ENCODE measurements around the gene CXCL6. TPM values are rescaled to one million over a fixed set of nuclear protein-coding genes. Genes with fewer than 3 reads are reported as not detected.

The CXCL6 gene
- total RNA-seq, 4 donors from 2014 or later = not detected

GRCh38 chr4:73847526-73848182 lies 11.2 kb downstream of the CXCL6 start:
- TF ChIP-seq EP300 (IDR thresholded peaks at IDR 0.05) (no peak), CTCF (IDR thresholded peaks at IDR 0.05) (no peak), POLR2AphosphoS5 (IDR thresholded peaks at IDR 0.05) (no peak), POLR2A (IDR thresholded peaks at IDR 0.05) (no peak)
- DNase-seq (ENCODE audit: low spot score in 2 of 2) = no peak
- WGBS = 92% methylated on average over 3 of the region's 3 CpGs
- Histone ChIP-seq H3K27me3 (peaks cover 6% of the 10 kb centered on the region), H3K4me1 (no peaks in the 10 kb centered on the region), H3K27ac (no peak overlapping the region), H3K36me3 (no peaks in the 10 kb centered on the region), H3K4me3 (no peak overlapping the region), H3K9me3 (no peaks in the 10 kb centered on the region)

- 61% methylated on average over 1 of the region's 1 CpG for WGBS
- H3K36me3 ChIP-seq = no peaks in the 10 kb centered on the region
- DNase-seq (ENCODE audit: low spot score in 2 of 2) = no peak
- no peak overlapping the region for H3K4me3 ChIP-seq
- H3K27me3 ChIP-seq = peaks cover 6% of the 10 kb centered on the region
- no peak overlapping the region for H3K27ac ChIP-seq
- no peaks in the 10 kb centered on the region for H3K9me3 ChIP-seq
- peaks cover 3% of the 10 kb centered on the region for H3K4me1 ChIP-seq
- no peak for TF ChIP-seq EP300 (IDR thresholded peaks at IDR 0.05)
- no peak for TF ChIP-seq CTCF (IDR thresholded peaks at IDR 0.05)
- no peak for TF ChIP-seq POLR2AphosphoS5 (IDR thresholded peaks at IDR 0.05)
- no peak for TF ChIP-seq POLR2A (IDR thresholded peaks at IDR 0.05)
These were observed 11.8 kb downstream of the CXCL6 start for GRCh38 chr4:73848183-73848777.

GRCh38 chr4:73850261-73850970 lies 13.9 kb downstream of the CXCL6 start:
- Histone ChIP-seq H3K4me1 (peaks cover 8% of the 10 kb centered on the region), H3K9me3 (no peaks in the 10 kb centered on the region), H3K27me3 (peaks cover 6% of the 10 kb centered on the region), H3K36me3 (no peaks in the 10 kb centered on the region), H3K27ac (no peak overlapping the region), H3K4me3 (no peak overlapping the region)
- 89% methylated on average over 4 of the region's 4 CpGs for WGBS
- DNase-seq (ENCODE audit: low spot score in 2 of 2) = no peak
- TF ChIP-seq POLR2A (IDR thresholded peaks at IDR 0.05) (no peak), POLR2AphosphoS5 (IDR thresholded peaks at IDR 0.05) (no peak), CTCF (IDR thresholded peaks at IDR 0.05) (no peak), EP300 (IDR thresholded peaks at IDR 0.05) (no peak)

GRCh38 chr4:73851293-73851692 lies 14.8 kb downstream of the CXCL6 start:
- H3K4me1 ChIP-seq = peaks cover 8% of the 10 kb centered on the region
- H3K36me3 ChIP-seq = no peaks in the 10 kb centered on the region
- no peak for DNase-seq (ENCODE audit: low spot score in 2 of 2)
- H3K27me3 ChIP-seq = peaks cover 6% of the 10 kb centered on the region
- no peaks in the 10 kb centered on the region for H3K9me3 ChIP-seq
- 68% methylated on average over 1 of the region's 1 CpG for WGBS
- TF ChIP-seq CTCF (IDR thresholded peaks at IDR 0.05) (no peak), EP300 (IDR thresholded peaks at IDR 0.05) (no peak), POLR2AphosphoS5 (IDR thresholded peaks at IDR 0.05) (no peak)
- H3K4me3 ChIP-seq = no peak overlapping the region
- no peak overlapping the region for H3K27ac ChIP-seq

- no peak overlapping the region for H3K4me3 ChIP-seq
- no peak overlapping the region for H3K27ac ChIP-seq
- peaks cover 6% of the 10 kb centered on the region for H3K27me3 ChIP-seq
- H3K36me3 ChIP-seq = no peaks in the 10 kb centered on the region
- no peaks in the 10 kb centered on the region for H3K9me3 ChIP-seq
- no peak for DNase-seq (ENCODE audit: low spot score in 2 of 2)
- peaks cover 8% of the 10 kb centered on the region for H3K4me1 ChIP-seq
- TF ChIP-seq EP300 (IDR thresholded peaks at IDR 0.05) (no peak), CTCF (IDR thresholded peaks at IDR 0.05) (no peak), POLR2A (IDR thresholded peaks at IDR 0.05) (no peak), POLR2AphosphoS5 (IDR thresholded peaks at IDR 0.05) (no peak)
These were observed 16.3 kb downstream of the CXCL6 start for GRCh38 chr4:73852771-73853170.
